SU-DHL-6 (cell line): Measurements from ENCODE around the gene MICAL3.

Experiments
- H2AFZ ChIP-seq: fragments of 200-600 bp; sonication (generic); 2 replicates; pipeline ENCODE4 v1.6.1; 2014; ENCODE audit warnings: low read depth, mild to moderate bottlenecking, moderate library complexity, mixed read lengths, antibody characterized with exemption, low read length; ENCODE audit not compliant: severe bottlenecking
- H3F3A ChIP-seq: fragments of 200-600 bp; shearing (Covaris generic); 2 replicates; pipeline ENCODE4 v1.6.0; 2016; ENCODE audit warnings: antibody characterized with exemption, mild to moderate bottlenecking; ENCODE audit not compliant: insufficient read depth
- H3K27ac ChIP-seq: fragments of 200-600 bp; sonication (generic); 2 replicates; pipeline ENCODE4 v1.5.1; 2016; ENCODE audit warnings: low read depth, mild to moderate bottlenecking, low read length, moderate library complexity, mixed read lengths
- H3K27me3 ChIP-seq: fragments of 200-600 bp; sonication (generic), shearing (Covaris generic); 2 replicates; pipeline ENCODE4 v1.6.0; 2014; ENCODE audit warnings: mild to moderate bottlenecking, low read length
- H3K36me3 ChIP-seq: fragments of 200-600 bp; sonication (generic); 2 replicates; pipeline ENCODE4 v1.6.1; 2014; ENCODE audit warnings: mild to moderate bottlenecking, low read length, mixed read lengths
- H3K4me2 ChIP-seq: fragments of 300-600, 200-600 bp; shearing (Covaris generic), sonication (generic); 2 replicates; pipeline ENCODE4 v1.6.0; 2014; ENCODE audit warnings: low read length, low read depth, mild to moderate bottlenecking; ENCODE audit not compliant: poor library complexity, severe bottlenecking
- H3K4me3 ChIP-seq: fragments of 200-600 bp; sonication (generic); 2 replicates; pipeline ENCODE4 v1.5.1; 2014; ENCODE audit warnings: antibody characterized with exemption, low read length, mild to moderate bottlenecking, mixed read lengths; ENCODE audit not compliant: insufficient read depth, poor library complexity, severe bottlenecking
- H3K79me2 ChIP-seq: fragments of 200-600 bp; sonication (generic); 2 replicates; pipeline ENCODE4 v1.6.1; 2014; ENCODE audit warnings: mild to moderate bottlenecking, low read length, moderate library complexity; ENCODE audit not compliant: insufficient read depth
- H3K9ac ChIP-seq: fragments of 200-600 bp; sonication (generic); 2 replicates; pipeline ENCODE4 v1.7.0; 2014; ENCODE audit warnings: mild to moderate bottlenecking, low read length
- H3K9me2 ChIP-seq: fragments of 200-600 bp; sonication (generic); replicated peaks from 2 replicates; pipeline ENCODE4 v1.6.1; 2014; ENCODE audit warnings: low read length; ENCODE audit not compliant: insufficient read depth
- H3K9me3 ChIP-seq: fragments of 200-600 bp; sonication (generic); 2 replicates; pipeline ENCODE4 v1.6.1; 2014; ENCODE audit warnings: low read length, mixed read lengths; ENCODE audit not compliant: insufficient read depth
- H4K20me1 ChIP-seq: fragments of 200-600 bp; sonication (generic); 2 replicates; pipeline ENCODE4 v1.6.1; 2014; ENCODE audit warnings: low read depth, mild to moderate bottlenecking, antibody characterized with exemption, low read length, moderate library complexity, mixed read lengths
- EZH2phosphoT487 ChIP-seq: fragments of 200-600 bp; sonication (generic), shearing (Covaris generic); conservative IDR thresholded peaks from 2 replicates; pipeline ENCODE4 v1.6.1; 2018; ENCODE audit warnings: mild to moderate bottlenecking, antibody characterized with exemption, low read length, moderate library complexity, mixed read lengths
- TF ChIP-seq, protein P1 (sequence below): fragments of 200-600 bp; sonication (generic); IDR thresholded peaks from one replicate; pipeline ENCODE4 v1.5.1; 2017; ENCODE audit warnings: antibody characterized with exemption, mild to moderate bottlenecking, low read length, moderate library complexity; ENCODE audit not compliant: insufficient read depth, poor library complexity, severe bottlenecking

The MICAL3 gene

DNA sequence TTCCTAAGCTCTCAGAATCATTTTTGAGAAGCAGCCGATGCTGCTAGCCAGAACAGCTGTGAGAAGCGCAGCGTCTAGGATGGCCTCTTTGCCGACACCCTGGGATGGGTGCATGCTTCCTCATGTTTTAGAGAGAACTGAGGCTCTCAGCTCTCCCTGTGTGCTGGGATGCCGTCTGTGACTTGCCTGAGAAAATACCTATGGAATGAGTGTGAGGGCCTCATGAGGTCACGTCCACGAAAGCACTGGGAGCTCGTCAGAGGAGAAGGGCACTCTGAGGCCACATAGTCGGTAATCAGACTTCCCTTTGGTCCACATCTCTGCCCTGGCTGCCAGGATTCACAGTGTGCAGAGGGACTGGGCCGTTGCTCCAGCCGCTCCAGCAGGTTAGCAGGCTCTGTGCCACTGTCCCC, 54.7 kb downstream of the MICAL3 start:
- peaks cover 79% of the 10 kb centered on the region for H3K79me2 ChIP-seq
- H3K27me3 ChIP-seq, result no peaks in the 10 kb centered on the region
- no peak for TF ChIP-seq EZH2phosphoT487
- TF ChIP-seq, protein P1, sequence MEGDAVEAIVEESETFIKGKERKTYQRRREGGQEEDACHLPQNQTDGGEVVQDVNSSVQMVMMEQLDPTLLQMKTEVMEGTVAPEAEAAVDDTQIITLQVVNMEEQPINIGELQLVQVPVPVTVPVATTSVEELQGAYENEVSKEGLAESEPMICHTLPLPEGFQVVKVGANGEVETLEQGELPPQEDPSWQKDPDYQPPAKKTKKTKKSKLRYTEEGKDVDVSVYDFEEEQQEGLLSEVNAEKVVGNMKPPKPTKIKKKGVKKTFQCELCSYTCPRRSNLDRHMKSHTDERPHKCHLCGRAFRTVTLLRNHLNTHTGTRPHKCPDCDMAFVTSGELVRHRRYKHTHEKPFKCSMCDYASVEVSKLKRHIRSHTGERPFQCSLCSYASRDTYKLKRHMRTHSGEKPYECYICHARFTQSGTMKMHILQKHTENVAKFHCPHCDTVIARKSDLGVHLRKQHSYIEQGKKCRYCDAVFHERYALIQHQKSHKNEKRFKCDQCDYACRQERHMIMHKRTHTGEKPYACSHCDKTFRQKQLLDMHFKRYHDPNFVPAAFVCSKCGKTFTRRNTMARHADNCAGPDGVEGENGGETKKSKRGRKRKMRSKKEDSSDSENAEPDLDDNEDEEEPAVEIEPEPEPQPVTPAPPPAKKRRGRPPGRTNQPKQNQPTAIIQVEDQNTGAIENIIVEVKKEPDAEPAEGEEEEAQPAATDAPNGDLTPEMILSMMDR, result no peak
- no peaks in the 10 kb centered on the region for H3K9me3 ChIP-seq
- no peaks in the 10 kb centered on the region for H3K9me2 ChIP-seq
- H4K20me1 ChIP-seq, result no peaks in the 10 kb centered on the region
- no peaks in the 10 kb centered on the region for H3F3A ChIP-seq
- H3K36me3 ChIP-seq, result no peaks in the 10 kb centered on the region
- H3K4me2 ChIP-seq, result no peak overlapping the region
- no peak overlapping the region for H3K27ac ChIP-seq
- H3K9ac ChIP-seq, result no peak overlapping the region
- H3K4me3 ChIP-seq, result no peak overlapping the region
- H2AFZ ChIP-seq, result no peak overlapping the region

DNA sequence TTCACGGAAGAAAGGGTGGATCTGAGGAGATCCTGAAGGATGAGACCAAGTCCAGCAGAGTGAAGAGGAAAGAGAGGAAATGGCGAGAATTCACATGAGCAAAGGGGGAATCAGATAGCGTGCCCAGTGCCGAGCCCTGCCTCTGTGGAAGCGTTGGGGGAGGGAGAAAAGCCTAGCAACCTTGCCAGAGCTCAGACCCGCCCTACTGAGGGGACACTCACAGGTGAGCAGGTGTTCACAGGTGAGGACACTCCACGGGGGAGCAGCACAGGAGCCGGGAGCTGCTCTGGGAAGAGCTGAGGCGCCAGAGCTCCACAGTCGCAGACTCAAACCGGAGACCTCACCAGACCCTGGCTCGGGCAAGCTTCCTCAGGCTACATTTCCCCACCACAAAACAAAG, 56.2 kb downstream of the MICAL3 start:
- TF ChIP-seq, protein P1, result no peak
- TF ChIP-seq EZH2phosphoT487, result no peak
- no peaks in the 10 kb centered on the region for H3K27me3 ChIP-seq
- H3F3A ChIP-seq, result no peaks in the 10 kb centered on the region
- no peaks in the 10 kb centered on the region for H3K9me2 ChIP-seq
- no peak overlapping the region for H3K4me2 ChIP-seq
- H4K20me1 ChIP-seq, result no peaks in the 10 kb centered on the region
- no peaks in the 10 kb centered on the region for H3K9me3 ChIP-seq
- H3K9ac ChIP-seq, result no peak overlapping the region
- no peak overlapping the region for H3K4me3 ChIP-seq
- no peak overlapping the region for H2AFZ ChIP-seq
- H3K27ac ChIP-seq, result no peak overlapping the region
- peaks cover 84% of the 10 kb centered on the region for H3K79me2 ChIP-seq
- no peaks in the 10 kb centered on the region for H3K36me3 ChIP-seq

DNA sequence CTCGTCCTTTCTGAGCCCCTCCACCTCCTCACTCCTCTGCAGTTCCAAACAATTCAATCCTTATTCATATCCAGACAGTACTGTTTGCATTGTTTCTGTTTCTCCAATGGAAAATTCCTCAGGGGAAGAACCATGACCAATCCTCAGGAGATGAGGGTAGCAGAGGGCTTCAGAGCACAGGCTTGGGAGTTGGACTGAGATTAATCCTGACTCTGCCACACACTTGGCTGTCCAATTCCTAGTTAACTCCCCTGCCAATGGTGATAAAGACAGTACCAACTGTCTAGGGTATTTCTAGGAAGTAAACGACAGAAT, 58.0 kb downstream of the MICAL3 start:
- H3K4me3 ChIP-seq, result no peak overlapping the region
- H3K27me3 ChIP-seq, result no peaks in the 10 kb centered on the region
- H3K79me2 ChIP-seq, result peaks cover 84% of the 10 kb centered on the region
- H3K36me3 ChIP-seq, result no peaks in the 10 kb centered on the region
- no peak overlapping the region for H3K4me2 ChIP-seq
- no peak overlapping the region for H2AFZ ChIP-seq
- H4K20me1 ChIP-seq, result no peaks in the 10 kb centered on the region
- no peak overlapping the region for H3K27ac ChIP-seq
- no peaks in the 10 kb centered on the region for H3K9me3 ChIP-seq
- no peak overlapping the region for H3K9ac ChIP-seq
- no peaks in the 10 kb centered on the region for H3F3A ChIP-seq
- no peak for TF ChIP-seq EZH2phosphoT487
- TF ChIP-seq, protein P1, result no peak
- no peaks in the 10 kb centered on the region for H3K9me2 ChIP-seq
